ENCODE results near the gene CCDC80.
A peak's percentile ranks its signal among the peaks of the same experiment; 100 is the strongest.

The CCDC80 gene

DNA sequence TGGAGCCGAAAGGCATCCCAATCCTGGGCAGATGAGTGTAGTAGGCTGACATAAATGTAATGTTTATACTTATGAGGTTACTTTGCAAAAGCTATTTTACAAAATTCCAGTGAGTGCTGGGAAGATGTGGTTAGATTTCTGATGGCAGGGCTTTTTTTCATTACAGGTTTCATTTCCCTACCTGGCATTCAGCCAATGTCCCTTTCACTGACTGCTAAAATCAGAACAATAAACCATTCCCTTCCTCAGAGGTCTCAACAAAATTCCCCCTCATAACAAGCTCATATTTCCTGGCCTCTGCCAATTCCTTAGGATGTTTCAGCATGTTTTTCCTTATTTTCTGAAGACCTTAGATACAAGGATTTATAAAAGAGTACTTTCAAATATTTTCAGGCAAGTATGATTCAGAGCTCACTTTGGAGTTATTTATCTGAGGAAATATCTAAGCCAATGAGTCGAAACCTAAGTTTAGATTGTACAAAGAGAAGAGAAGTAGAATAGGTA, 40.9 kb upstream of the CCDC80 start:
- no peak for DNase-seq (ENCODE audit: low read depth in 1 of 2, low spot score in 1 of 2)
- Histone ChIP-seq H3K27ac (replicated peaks) (no peak overlapping the region), H3K4me3 (replicated peaks; ENCODE audit: insufficient read depth, low read length) (no peak overlapping the region), H3K27me3 (ENCODE audit: insufficient read depth, poor library complexity, severe bottlenecking) (no peaks in the 10 kb centered on the region)
- TF ChIP-seq SPI1 (IDR thresholded peaks at IDR 0.05; ENCODE audit: borderline replicate concordance, low read depth) (no peak), POLR2AphosphoS5 (IDR thresholded peaks at IDR 0.05; ENCODE audit: low read depth) (no peak), GABPA (IDR thresholded peaks at IDR 0.05; ENCODE audit: low read depth) (no peak)
- TF ChIP-seq, protein P1, sequence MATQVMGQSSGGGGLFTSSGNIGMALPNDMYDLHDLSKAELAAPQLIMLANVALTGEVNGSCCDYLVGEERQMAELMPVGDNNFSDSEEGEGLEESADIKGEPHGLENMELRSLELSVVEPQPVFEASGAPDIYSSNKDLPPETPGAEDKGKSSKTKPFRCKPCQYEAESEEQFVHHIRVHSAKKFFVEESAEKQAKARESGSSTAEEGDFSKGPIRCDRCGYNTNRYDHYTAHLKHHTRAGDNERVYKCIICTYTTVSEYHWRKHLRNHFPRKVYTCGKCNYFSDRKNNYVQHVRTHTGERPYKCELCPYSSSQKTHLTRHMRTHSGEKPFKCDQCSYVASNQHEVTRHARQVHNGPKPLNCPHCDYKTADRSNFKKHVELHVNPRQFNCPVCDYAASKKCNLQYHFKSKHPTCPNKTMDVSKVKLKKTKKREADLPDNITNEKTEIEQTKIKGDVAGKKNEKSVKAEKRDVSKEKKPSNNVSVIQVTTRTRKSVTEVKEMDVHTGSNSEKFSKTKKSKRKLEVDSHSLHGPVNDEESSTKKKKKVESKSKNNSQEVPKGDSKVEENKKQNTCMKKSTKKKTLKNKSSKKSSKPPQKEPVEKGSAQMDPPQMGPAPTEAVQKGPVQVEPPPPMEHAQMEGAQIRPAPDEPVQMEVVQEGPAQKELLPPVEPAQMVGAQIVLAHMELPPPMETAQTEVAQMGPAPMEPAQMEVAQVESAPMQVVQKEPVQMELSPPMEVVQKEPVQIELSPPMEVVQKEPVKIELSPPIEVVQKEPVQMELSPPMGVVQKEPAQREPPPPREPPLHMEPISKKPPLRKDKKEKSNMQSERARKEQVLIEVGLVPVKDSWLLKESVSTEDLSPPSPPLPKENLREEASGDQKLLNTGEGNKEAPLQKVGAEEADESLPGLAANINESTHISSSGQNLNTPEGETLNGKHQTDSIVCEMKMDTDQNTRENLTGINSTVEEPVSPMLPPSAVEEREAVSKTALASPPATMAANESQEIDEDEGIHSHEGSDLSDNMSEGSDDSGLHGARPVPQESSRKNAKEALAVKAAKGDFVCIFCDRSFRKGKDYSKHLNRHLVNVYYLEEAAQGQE (IDR thresholded peaks at IDR 0.05; ENCODE audit: insufficient replicate concordance, low read depth), result no peak
- TF ChIP-seq, protein P2, sequence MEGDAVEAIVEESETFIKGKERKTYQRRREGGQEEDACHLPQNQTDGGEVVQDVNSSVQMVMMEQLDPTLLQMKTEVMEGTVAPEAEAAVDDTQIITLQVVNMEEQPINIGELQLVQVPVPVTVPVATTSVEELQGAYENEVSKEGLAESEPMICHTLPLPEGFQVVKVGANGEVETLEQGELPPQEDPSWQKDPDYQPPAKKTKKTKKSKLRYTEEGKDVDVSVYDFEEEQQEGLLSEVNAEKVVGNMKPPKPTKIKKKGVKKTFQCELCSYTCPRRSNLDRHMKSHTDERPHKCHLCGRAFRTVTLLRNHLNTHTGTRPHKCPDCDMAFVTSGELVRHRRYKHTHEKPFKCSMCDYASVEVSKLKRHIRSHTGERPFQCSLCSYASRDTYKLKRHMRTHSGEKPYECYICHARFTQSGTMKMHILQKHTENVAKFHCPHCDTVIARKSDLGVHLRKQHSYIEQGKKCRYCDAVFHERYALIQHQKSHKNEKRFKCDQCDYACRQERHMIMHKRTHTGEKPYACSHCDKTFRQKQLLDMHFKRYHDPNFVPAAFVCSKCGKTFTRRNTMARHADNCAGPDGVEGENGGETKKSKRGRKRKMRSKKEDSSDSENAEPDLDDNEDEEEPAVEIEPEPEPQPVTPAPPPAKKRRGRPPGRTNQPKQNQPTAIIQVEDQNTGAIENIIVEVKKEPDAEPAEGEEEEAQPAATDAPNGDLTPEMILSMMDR (IDR thresholded peaks at IDR 0.05; ENCODE audit: insufficient read depth, low read length), result no peak

DNA sequence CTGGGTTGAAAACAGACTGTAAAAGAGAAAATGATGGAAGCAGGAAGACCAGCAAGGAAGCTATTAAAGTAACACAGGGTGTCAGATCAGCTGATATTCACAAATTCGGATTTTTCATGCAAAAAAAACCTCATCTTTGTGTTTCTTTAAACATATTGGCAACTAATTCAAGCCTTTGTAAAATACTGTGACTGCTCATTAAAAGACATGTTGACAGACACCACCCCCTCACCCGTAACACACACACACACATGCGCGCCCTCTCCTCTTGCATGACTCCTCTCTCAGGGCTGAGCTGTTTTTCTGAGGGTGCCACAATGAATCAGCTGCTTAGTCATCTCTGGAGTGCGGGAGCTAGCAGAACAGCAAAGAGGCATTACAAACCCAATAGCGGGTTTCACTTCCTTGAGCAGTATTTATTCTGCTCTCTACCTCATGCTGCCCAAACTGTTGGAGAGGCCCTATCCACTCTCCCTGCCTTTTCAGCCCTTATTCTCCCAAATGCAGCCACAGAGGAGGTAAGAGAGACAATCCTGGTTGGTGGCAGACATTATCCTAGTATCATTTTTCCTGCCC, 35.8 kb upstream of the CCDC80 start:
- no peaks in the 10 kb centered on the region for H3K27me3 ChIP-seq (ENCODE audit: insufficient read depth, poor library complexity, severe bottlenecking)
- peak; percentile 73 to 82 for DNase-seq (ENCODE audit: low read depth in 1 of 2, low spot score in 1 of 2)
- H3K27ac ChIP-seq (replicated peaks), result no peak overlapping the region
- H3K4me3 ChIP-seq (replicated peaks; ENCODE audit: insufficient read depth, low read length), result no peak overlapping the region
- no peak for TF ChIP-seq GABPA (IDR thresholded peaks at IDR 0.05; ENCODE audit: low read depth)
- TF ChIP-seq POLR2AphosphoS5 (IDR thresholded peaks at IDR 0.05; ENCODE audit: low read depth), result no peak
- TF ChIP-seq, protein P2 (IDR thresholded peaks at IDR 0.05; ENCODE audit: insufficient read depth, low read length), result no peak
- TF ChIP-seq, protein P1 (IDR thresholded peaks at IDR 0.05; ENCODE audit: insufficient replicate concordance, low read depth), result no peak
- TF ChIP-seq SPI1 (IDR thresholded peaks at IDR 0.05; ENCODE audit: borderline replicate concordance, low read depth), result no peak

DNA sequence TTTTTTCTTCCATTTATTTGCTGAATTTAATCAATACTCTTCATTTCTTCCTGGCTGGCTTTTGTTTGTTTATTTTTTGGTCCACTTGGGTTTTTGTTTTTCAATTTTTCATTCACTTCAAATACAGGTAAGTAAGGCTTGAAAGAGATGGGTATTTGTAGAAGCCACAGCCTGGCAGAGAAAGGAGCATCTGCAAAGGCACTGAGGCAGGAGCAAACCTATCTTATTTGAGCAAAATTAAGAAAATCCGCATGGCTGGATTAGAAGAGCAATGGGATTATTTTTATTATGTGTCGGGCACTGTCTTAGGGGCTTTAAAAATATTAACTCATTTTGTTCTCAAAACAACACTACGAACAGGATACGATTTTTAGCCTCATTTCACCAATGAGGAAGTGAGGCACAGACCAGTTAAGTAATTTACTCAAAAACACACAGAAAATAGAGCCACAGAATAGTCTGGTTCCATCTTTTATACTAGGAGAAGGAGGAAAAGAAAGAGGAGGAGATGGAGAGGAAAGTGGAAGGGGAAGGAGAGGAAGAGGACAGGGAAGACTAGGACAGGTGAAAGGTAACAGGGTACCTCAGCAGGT, 35.1 kb upstream of the CCDC80 start:
- DNase-seq (ENCODE audit: low read depth in 1 of 2, low spot score in 1 of 2), result no peak
- no peaks in the 10 kb centered on the region for H3K27me3 ChIP-seq (ENCODE audit: insufficient read depth, poor library complexity, severe bottlenecking)
- TF ChIP-seq SPI1 (IDR thresholded peaks at IDR 0.05; ENCODE audit: borderline replicate concordance, low read depth) (peak; percentile 50), GABPA (IDR thresholded peaks at IDR 0.05; ENCODE audit: low read depth) (no peak)
- no peak overlapping the region for H3K4me3 ChIP-seq (replicated peaks; ENCODE audit: insufficient read depth, low read length)
- no peak overlapping the region for H3K27ac ChIP-seq (replicated peaks)

DNA sequence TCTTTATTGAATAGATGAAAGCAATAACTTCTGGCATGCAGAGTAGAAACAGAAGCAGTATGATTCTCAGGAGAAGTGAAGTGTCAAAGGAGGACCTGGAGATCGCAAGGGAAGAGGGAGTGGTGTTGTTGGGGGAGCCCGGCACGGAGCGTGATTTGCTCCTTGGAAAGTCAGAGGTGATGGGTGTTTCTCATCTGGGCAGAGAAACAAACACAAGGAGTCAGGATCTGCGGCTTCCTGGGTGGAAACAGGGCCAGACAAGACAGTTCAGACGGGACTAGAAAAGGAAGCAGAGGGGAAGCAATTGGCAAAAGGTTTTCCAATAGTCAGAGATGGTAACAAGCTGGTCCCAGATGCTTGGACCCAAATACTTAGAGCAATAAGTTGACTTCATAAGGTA, 34.4 kb upstream of the CCDC80 start:
- Histone ChIP-seq H3K27me3 (ENCODE audit: insufficient read depth, poor library complexity, severe bottlenecking) (no peaks in the 10 kb centered on the region), H3K27ac (replicated peaks) (no peak overlapping the region), H3K4me3 (replicated peaks; ENCODE audit: insufficient read depth, low read length) (no peak overlapping the region)
- no peak for TF ChIP-seq GABPA (IDR thresholded peaks at IDR 0.05; ENCODE audit: low read depth)
- TF ChIP-seq, protein P2 (IDR thresholded peaks at IDR 0.05; ENCODE audit: insufficient read depth, low read length), result no peak
- TF ChIP-seq, protein P1 (IDR thresholded peaks at IDR 0.05; ENCODE audit: insufficient replicate concordance, low read depth), result no peak
- TF ChIP-seq POLR2AphosphoS5 (IDR thresholded peaks at IDR 0.05; ENCODE audit: low read depth), result no peak
- DNase-seq (ENCODE audit: low read depth in 1 of 2, low spot score in 1 of 2), result no peak

All from HL-60 (cell line).